Activated CD4-positive, CD25-positive, alpha-beta regulatory T cell (primary cell): ENCODE results near the gene TJP3.

Source experiments
- DNase-seq, 4 experiments: peaks; one replicate each; lab custom pipeline; 2025; lab: John Stamatoyannopoulos, UW

TJP3 gene

DNA sequence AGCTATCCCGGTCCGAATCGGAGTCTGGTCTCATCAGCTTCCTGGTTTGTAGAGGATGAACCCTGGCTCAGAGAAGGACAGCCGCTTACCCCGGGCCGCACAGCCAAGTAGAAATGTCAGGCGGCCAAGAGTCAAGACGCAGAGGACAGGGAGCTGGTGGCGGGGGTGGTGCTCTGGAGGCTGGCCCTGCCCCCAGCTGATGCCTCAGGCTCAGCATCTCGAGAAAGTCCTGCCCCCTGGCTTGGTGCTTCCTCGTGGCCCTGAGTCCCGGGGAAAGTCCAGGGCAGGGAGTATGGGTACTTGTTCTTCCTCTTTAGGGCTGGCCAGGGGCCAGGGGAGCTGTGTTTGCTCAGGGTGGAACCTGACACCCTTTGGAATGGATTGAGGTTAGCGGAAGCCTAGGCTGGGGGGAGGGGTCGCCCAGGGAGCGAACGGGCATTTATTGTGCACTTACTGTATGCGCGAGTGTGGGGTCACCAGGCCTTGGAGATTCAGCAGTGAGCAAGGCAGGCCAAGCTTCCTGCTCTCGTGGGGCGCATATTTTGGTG lies 2.2 kb downstream of the TJP3 start:
- DNase-seq = no peak

DNA sequence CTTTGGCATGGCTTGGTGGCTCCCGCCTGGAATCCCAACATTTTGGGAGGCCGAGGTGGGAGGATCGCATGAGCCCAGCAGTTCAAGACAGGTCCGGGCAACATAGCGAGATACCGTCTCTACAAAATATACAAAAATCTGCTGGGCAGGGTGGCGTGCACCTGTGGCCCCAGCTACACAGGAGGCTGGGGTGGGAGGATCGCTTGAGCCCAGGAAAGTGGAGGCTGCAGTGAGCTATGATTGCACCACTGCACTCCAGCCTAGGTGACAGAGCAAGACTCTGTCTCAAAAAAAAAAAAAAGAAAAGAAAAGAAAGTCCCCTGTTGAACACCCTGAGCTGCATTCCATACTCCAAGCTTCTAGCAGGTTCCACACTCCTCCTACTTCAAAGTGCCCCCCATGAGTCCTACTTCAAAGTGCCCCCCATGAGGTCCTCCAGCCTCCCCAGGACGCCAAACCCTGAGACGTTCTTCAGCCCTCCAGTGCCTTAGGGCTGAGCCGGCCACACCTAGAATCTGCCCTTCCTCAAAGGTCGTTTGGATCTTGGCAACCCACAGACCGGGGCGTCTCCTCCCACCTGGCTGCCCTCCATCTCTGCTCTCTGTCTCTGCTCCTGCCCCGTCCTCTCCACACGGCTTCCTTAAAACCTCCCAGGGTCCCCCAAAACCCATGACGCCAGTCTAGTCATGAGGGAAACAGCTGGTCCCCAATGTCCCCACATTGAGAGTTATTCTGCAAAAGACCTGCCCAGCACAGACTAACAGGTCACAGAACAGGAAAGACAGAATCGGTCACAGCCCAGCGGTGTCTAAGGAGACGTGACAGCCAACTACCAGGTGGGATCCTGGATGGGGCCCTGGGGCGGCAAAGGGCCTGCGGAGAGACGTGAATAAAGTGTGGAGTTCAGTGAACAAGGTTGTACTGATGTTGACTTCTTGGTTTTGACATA lies 4.8 kb downstream of the TJP3 start:
- no peak for DNase-seq

DNA sequence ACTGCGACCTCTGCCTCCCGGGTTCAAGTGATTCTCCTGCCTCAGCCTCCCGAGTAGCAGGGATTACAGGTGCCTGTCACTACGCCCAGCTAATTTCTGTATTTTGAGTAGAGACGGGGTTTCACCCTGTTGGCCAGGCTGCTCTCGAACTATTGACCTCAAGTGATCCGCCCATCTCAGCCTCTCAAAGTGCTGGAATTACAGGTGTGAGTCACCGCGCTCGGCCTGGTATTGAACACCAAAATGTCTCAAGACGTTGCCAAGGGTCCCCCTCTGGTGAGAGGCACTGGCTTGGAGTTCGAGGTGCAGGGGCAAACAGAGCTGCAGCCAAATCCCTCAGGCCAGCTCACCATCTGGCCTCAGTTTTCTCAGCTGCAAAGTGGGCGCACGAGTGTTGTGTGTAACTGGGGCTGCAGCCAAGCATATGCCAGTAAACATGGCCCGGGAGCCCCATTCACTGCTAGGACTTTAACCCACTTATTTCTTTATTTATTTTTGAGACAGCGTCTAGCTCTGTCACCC lies 8.0 kb downstream of the TJP3 start:
- no peak for DNase-seq

DNA sequence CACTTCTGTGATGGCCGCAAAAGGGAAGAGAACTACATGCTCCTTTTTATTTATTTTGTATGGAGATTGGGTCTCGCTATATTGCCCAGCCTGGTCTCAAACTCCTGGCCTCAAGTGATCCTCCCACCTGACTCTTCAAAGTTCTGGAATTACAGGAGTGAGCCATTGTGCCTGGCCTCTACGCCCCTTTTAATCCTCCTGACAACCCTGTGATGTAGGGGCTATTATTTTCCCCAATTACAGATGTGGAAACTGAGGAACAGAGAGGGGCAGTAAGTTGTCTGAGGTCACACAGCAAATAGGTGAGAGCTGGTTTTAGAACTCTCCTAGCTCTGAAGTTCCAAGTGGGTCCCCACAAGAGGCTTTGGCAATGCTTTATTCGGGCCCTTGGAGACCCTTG lies 11.7 kb downstream of the TJP3 start:
- DNase-seq = no peak

GRCh38 chr19:3720349-3720917 lies 12.2 kb downstream of the TJP3 start:
- DNase-seq = no peak

GRCh38 chr19:3721131-3721886 lies 13.1 kb downstream of the TJP3 start:
- DNase-seq = peak; percentile 80 to 88 (median 84)

GRCh38 chr19:3721887-3722442 lies 13.8 kb downstream of the TJP3 start:
- DNase-seq = no peak

DNA sequence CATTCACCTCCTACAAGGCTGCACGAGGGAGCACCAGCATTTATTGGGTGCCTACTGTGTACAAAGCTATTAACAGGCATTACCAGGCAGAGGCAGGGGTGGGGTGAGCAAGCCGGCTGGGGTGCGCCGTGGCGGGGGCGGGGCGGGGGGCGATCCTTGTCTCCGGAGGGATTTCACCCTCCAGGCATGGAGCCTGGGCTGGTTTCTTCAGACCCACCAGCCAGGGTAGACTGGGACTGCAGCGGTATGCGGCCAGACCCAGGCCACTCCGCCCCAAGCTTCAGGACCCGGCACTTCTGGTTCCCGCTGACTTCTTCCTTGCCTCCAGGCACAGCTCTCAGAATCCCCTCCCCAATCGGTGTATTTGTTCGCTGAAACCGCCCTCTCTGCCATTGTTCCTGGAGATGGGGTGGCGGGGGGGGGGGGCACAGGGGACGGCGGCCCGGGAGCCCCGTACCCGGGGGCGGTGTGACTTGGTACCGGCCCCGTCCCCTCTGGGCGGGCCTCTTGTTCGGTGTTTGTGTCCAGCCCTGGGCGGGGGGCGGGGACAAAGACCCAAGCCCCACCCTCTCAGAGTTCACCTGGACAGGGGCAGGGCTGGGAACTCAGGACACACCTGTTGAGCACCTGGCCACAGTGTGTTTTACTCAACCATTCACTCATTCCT lies 14.4 kb downstream of the TJP3 start:
- DNase-seq = no peak

DNA sequence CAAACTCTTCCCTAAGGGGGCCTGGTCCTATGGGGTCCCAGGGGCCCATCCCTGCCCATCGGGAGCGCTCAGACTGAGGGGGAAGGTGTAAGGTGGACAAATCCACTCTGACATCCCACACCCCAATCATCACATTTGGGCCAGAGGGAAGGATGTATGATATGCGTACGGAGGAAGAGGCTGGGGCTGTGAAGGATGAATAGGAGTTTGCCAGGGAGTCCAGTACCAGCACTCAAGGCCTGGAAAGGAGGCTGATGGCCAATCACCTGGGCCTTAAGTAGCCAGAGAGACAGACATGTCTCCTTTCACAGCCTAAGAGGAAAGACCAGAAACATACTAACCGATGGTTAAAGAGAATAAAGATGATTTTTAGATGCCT lies 14.9 kb downstream of the TJP3 start:
- DNase-seq = no peak

DNA sequence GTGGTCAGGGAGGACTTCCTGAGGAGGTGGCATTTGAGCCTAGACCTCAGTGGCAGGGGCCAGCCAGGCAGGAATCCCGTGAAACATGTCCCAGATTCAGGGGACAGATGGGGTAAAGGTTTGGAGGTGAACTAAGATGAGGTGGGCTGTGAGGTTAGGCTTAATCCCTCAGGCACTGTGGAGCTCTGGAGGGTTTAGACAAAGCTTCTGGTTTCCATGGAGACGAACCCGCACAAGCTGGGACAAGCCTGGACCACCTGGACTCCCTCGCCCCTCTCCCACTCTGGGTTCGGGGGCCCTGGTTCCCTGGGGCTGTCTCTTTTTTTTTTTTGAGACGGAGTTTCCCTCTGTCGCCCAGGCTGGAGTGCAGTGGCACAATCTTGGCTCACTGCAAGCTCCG lies 15.7 kb downstream of the TJP3 start:
- no peak for DNase-seq

DNA sequence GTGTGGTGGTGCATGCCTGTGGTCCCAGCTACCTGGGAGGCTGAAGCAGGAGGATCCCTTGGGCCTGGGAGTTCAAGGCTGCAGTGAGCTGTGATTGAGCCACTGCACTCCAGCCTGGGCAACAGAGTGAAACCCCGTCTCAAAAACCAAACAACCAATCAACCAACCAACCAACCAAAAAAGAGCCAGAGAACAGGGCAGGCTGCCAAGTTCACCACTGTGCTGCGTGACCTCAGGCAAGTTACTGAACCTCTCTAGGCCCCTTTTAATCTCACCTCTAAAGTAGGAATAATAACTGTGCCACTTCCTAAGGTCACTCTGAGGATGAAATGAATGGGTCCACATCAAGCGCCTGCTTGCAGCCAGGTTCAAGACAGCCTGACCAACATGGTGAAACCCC lies 16.9 kb downstream of the TJP3 start:
- DNase-seq = no peak

DNA sequence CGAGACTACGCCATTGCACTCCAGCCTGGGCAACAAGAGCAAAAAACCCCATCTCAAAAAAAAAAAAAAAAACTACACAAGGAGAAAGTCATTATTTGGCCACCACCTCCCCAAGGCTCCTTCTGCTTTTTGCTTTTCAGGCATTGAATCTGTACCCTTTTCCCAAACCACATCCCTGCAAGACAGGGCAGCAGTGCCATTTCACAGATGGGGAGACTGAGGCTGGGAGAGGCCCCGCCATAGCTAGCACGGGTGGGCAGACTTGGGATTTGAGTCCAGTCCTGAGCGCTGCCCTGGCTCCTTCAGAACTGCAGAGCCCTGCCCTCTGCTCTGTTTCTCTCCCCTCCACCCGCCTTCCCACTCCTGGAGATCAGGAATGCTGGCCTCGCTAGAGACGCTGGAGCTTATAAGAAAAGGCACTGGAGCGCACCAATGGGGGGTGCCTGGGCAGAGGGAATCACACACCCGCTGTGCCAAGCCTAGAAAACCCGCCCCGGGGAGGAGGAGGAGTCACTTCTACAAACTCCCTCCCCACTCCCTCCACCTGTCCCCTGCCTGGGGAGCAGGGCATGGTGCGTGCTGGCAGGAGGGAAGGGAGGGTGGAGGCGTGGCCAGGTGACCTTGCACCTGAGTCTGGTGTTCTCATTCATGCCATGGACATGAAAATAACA lies 17.6 kb downstream of the TJP3 start:
- DNase-seq = no peak

- DNase-seq = no peak
These were observed 22.3 kb downstream of the TJP3 start for GRCh38 chr19:3730457-3730958.

DNA sequence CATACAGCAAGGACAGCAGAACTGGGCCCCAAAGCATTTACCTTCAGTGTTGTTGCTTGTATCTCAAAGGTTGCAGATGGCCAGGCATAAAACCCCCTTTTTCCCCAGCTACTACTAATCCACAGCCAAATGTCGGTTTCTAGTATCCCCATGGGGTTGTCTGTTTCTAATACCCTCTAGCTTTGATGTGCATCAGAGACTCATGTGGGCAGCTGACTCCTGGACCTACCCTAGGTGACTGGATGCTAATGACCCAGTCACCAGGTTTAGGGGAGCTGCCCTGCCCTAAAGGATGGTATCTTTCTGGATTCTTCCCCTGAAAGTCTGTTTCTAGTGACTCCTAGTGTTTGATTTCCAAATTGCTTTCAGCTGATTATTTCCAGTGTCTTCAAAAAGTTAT lies 23.9 kb downstream of the TJP3 start:
- DNase-seq = no peak

- DNase-seq = no peak
These were observed 25.5 kb downstream of the TJP3 start for GRCh38 chr19:3733549-3734309.

- no peak for DNase-seq
These were observed 26.1 kb downstream of the TJP3 start for GRCh38 chr19:3734310-3734600.

DNA sequence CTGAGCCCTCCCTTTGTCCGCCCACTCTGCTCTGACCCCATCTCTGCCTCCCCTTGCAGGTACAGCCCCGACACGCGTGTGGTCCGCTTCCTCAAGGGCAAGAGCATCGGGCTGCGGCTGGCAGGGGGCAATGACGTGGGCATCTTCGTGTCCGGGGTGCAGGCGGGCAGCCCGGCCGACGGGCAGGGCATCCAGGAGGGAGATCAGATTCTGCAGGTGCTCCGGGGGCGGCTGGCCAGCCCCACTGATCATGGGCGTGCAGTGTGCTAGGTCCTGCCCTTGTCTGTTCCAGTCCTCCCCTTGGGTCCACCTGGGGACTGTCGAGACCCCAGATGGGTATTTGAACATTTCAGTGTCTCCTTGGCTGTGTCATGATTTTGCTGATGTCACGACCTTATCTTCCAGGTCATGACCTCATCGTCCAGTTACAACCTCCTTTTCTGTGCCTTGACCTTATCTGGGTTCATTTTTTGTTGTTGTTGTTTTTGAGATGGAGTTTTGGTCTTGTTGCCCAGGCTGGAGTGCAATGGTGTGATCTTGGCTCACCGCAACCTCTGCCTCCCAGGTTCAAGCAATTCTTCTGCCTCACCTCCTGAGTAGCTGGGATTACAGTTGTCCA lies 28.0 kb downstream of the TJP3 start:
- no peak for DNase-seq

GRCh38 chr19:3737487-3738205 lies 29.5 kb downstream of the TJP3 start:
- no peak for DNase-seq
